Posterior vena cava (tissue), 2 donors: Measurements from ENCODE around the gene TP53BP2. TPM values are rescaled to one million over a fixed set of nuclear protein-coding genes. Genes with fewer than 3 reads are reported as not detected.
"Not testable (repeated sequence)": the region's sequence is repeated elsewhere in the genome, so short reads cannot be mapped to it uniquely, and the experiment has no call there.

Experiments used
- DNase-seq: peaks from one replicate; pipeline ENCODE4 v3.0.0-alpha.2; 2020; ENCODE audit warnings: low spot score
- intact Hi-C, 2 donors: fragments of 100-400 bp; cut with DNase I; formaldehyde crosslinking; loops; one replicate each; pipeline versions ENCODE4 v1.14.1 to v1.14.2; 2022 to 2023
- total RNA-seq, 2 donors: library from RNA; stranded (reverse); fragmentation: NEBNext Ultra II Directional; extraction: Animal tissue kit (Norgen Biotek cat#: 25700); gene quantifications; one replicate each; pipeline ENCODE4 v1.2.1, GENCODE V29; 2021
- donor health status: DM: yes; HTN: yes; CAD: no.
- donor health status: DM: yes; HTN: yes; CAD: no.

Gene TP53BP2
- total RNA-seq, 2 donors from 2014 or later, result 39.6 to 54.4 TPM

DNA sequence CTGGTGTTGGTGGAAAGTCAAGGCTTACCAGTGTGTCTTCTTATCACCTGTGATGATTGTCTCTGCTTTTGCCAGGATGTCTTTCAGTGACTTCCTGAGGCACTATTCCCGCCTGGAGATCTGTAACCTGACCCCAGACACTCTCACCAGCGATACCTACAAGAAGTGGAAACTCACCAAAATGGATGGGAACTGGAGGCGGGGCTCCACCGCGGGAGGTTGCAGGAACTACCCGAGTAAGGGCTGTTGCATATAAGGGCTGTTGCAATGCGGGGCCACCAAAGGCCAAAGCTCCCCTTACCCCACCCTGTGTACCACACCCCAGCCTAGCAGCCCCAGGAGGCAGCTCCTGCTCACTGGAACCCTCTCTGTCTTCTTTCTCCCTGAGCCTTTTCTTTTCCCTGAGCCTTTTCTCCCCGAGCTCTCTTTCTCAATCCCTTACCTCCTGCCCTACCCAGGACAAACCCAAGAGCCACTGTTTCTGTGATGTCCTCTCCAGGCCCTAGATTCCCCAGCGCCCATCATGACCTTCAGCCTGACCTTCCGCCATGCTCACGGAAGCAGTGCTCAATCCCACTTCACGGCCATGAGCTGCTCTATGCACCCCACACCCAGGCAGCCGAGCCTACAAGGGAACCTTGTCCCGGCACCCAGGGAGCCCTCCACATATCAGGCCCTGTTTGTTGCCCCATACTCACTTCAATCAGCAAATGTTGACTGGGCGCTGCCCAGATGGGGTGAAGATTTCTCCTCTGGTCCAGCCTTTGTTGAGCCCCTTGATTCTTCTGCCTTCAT, 92.8 kb downstream of the TP53BP2 start:
- DNase-seq, result peak; percentile 75
- intact Hi-C loops, result loop anchor here in 1 of 2 donors (5.0 kb wide), 1 partner anchor 56 kb away; no protein-coding TSS in a partner anchor

DNA sequence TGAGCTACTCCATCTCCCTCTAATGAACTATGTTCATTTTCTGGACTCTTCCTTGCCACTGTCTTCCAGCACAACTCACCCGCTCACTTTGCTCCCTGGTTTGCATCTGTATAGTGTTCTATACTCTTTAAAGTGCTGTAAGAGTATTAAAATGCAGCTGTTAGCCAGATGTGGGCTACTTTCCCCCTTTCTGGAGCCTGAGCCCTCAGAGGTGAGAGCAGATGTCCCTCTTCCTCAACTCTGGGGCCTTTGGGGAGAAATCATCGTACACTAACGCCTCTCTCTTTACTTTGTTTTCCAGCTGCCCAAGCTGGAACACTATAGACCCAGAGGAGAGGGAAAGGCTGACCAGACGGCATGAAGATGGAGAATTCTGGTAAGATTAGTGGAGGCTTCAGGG, 94.1 kb downstream of the TP53BP2 start:
- intact Hi-C loops, result loop anchor here in 1 of 2 donors (5.0 kb wide), 1 partner anchor 54 kb away; no protein-coding TSS in a partner anchor
- no peak for DNase-seq

DNA sequence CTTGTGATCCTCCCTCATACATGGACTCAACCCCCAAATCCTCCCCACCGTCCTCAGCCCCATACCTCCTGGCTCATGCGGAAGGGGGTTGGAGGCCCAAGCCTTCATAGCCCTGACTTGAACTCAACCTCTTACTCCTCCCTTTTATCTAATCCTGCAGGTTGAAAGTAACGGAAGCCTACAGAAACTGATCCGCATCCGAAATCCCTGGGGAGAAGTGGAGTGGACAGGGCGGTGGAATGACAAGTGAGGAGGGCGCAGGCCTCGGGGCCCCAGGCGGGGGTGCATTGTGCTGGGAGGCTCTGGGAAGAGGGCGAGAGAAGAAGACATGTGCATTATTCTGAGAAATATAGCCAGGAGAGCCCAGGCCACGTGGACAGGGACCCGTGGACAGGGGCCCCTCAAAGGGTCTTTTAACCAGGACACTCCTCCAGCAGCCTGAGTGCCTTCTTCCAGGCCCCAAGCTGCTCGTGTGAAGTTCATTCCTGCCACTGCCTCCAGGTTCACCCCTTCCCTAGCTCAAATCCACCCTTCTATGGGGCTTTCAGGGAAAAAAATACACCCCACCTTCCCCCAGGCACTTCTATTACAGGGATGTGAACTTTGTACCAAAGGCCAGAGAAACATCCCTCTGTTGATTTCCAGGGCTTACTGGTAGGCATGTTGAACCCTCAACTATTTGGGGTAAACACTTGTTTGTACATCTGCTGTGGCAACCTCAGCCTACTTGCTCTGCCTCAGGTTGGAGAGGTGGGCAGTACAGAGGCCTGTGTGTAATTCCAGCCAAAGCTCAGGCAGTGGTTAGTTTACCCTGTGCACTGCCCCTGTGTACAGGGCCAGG, 94.8 kb downstream of the TP53BP2 start:
- intact Hi-C loops, result loop anchor here in 1 of 2 donors (5.0 kb wide), 1 partner anchor 54 kb away; no protein-coding TSS in a partner anchor
- DNase-seq, result peak; percentile 56

DNA sequence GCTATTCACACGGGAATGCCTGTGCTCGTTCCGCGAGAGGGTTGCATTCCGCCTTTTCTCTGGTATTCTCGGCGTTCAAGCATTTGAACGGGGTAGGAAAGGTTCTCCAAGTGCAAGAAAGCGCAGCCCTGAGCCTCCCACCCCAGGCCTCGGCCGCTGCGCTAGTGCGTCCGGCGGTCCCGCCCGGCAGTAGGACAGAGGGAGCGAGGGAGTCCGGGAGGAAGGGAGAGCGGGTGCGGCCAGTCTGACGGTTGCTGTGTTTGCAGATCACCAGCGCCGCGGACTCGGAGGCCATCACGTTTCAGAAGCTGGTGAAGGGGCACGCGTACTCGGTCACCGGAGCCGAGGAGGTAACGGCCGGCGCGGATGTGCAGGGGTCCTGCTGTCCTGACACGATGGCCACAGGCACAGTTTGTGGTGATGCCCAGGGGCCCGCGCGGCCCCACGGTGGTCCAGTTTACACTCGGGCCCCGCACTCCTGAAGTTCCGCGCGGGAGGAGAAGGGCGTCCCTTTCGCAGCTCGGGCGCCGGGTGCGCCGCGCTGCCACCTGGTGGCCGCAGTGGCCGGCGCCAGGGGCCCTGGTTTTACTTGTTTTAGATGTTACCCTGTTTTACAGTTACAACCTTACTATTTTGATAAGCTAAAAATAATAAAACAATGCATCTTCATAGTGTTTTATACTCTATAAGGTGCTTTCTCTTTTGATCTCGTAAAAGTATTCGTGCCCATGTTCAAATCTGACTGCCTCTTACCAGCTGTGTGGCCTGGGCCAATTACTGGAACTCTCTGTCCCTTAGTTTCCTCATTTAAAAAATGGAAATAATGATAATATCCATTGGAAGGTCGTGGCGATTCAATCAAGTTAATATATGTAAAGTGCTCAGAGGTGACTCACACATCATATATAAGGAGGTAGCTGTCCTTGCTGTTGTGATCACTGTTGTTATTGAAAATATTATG, 96.7 kb downstream of the TP53BP2 start:
- DNase-seq, result peak; percentile 92
- intact Hi-C loops, result loop anchor here in 1 of 2 donors (2.0 to 5.0 kb wide), 2 partner anchors 37 to 50 kb away; partner anchors contain the start of gene CAPN2

DNA sequence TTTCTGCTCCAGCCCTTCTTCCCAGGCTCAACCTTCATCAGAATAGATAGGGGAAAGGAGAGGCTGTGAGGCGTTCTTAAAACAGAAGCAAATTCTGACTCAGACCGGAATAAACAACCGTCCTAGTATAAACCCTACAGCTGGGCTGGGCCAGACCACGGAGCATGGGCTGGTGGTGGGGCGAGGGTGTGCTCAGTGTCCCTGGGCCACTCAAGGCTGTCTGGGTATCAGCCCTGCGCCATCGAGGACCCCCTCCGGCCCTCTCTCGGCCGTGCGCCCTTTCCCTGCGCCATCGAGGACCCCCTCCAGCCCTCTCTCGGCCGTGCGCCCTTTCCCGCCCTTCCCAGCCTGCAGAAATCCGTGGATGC, 97.4 kb downstream of the TP53BP2 start:
- DNase-seq, result no peak
- intact Hi-C loops, result loop anchor here in 1 of 2 donors (2.0 to 5.0 kb wide), 2 partner anchors 36 to 50 kb away; partner anchors contain the start of gene CAPN2

DNA sequence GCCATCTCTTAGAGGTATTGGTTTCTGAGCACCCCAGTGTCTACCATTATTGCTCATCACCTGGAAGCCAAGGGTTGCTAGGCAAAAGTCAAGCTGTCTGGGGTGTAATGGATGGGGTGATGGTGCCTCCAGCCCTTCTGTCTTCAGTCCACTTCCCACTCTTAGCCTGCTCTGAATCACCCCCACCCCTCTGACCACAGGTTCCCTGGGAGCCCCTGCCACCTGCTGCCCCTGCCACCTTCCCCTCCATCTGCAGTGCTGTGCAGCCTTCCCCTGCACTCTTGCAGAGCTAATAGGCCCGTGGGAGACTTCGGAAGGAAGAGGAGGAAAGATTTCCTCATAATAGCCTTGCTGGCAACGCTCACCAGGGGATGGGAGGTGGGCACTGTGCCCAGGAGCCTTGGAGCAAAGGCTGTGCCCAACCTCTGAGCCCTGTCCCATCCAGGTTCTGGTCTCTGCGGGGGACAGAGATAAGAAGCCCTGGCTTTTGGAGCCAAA, 97.9 kb downstream of the TP53BP2 start:
- intact Hi-C loops, result loop anchor here in 1 of 2 donors (2.0 to 5.0 kb wide), 2 partner anchors 36 to 49 kb away; partner anchors contain the start of gene CAPN2
- peak; percentile 67 for DNase-seq

DNA sequence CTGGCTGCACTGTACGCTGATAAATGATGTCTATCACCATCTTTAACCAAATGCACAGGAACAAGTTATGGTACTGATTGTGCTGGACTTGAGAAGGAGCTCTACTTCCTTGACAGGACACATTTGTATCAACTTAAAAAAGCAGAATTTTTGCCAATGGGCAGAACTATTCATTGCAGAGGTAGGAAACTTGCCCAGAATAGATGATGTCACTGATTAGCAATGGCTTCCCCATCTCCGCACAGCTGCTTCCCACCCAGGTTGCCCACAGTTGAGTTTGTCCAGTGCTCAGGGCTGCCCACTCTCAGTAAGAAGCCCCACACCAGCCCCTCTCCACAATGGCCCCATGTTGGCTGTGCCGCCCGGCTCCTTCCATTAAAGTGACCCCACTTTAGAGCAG, 100.0 kb downstream of the TP53BP2 start:
- DNase-seq, result no peak
- intact Hi-C loops, result loop anchor here in 1 of 2 donors (5.0 kb wide), 1 partner anchor 33 kb away; the partner anchor contains the start of gene CAPN2

DNA sequence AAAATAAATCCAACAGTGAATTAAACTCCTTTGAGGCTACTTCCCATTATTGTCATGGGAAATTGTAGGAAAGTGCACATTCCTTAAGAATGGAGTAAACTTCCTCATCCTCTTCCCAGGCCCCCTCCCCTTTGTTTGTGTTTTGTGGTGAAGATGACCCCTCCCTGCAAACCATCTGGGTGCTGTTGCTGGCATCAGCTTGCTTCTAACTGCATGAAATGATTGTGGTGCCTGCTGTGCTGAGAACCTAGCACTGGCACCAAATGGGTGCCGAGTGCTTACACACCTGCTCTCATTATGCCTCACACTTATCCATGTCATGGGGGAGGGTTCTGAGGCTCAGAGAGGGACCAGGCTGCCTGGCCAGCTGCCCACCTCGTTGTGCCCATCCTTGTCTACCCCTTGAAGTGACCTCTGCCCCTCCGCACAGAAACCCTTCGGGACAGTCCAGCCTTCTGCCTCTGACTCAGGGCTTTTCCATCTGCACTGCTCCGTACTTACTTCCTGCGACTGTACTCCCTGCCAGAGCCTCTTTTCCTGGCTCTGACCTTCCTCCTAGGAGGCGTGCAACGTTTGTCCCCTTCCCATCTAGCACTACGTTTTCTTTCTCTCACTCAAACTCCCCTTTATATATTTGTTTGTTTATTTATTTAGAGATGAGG, 102.8 kb downstream of the TP53BP2 start:
- intact Hi-C loops, result no loop called here
- peak; percentile 48 for DNase-seq

DNA sequence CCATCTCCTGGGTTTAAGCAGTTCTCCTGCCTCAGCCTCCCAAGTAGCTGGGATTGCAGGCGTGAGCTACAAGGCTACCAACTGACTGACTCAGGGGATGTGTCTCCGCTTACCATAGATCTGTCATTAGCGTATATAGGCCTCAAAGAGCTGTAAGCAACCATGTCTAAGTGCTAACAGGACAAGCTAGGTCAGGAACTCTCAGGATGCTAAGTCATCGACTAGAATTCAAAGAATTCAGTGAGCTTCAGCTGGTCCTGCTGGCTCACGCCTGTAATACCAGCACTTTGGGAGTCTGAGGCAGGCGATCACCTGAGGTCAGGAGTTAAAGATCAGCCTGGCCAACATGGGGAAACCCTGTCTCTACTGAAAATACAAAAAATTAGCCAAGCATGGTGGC, 103.9 kb downstream of the TP53BP2 start:
- DNase-seq, result no peak
- intact Hi-C loops, result no loop called here

DNA sequence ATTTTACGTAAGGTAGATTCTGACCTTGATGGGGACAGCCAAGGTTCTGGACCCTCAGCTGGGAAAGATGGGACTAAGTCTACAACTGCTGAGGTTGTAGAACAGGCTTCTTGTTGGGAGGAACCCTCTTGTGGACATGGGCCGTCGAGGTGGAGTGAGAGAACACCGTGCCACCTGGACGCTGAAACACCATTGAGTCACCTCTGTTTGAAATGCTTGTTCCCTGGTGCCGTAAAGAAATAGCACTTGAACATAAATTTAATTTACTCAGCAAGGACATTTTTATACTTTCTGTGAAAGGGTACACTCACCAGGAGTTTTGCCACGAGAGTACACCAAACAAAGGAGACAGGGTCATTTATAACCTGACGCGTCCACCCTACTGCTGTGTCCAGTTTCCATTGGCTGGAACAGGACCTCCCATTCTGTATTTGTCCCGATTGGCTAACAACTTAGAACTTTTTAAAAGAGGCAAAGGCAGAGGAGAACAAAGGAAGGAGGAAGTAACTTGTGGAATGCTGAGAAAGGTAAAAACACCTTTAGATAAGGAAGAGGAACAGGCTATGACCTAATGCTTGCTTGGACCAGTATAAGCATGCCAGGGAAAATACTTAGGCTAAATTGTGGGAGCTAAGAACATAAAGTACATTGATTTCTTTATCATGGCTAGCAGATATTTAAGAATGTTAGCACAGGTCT, 105.6 kb downstream of the TP53BP2 start:
- intact Hi-C loops, result not testable (repeated sequence)

DNA sequence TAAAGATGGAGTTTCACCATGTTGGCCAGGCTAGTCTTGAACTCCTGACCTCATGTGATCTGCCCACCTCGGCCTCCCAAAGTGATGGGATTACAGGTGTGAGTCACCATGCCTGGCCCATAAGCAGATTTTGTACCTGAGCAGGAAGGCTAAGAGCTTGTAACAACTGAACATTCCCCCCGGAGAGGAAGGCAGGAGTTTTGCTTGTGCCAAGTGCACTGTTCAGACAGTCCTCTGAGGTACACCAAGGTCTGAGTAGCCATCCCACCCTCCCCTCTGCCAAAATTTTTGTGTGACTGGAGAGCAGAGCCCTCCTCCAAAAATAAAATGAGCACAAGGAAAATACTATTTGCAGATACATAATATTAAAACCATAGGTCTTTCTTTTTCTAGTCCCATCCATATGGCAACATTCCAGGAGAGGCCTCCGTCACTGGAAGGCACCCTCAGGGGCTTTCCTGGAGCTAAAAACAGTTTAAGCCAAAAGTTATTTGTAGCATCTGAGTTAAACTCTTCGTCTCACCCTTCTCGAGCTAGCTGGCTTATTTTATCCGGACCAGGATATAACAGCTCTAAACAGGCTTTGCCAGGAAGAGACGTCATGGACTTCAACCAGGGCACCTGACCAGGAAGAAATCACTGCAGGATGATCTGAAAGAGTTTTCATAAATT, 106.2 kb downstream of the TP53BP2 start:
- intact Hi-C loops, result no loop called here
- DNase-seq, result peak; percentile 34

More for the DNA sequence above, 105.6 kb downstream of the TP53BP2 start:
- DNase-seq, result not testable (repeated sequence)

DNA sequence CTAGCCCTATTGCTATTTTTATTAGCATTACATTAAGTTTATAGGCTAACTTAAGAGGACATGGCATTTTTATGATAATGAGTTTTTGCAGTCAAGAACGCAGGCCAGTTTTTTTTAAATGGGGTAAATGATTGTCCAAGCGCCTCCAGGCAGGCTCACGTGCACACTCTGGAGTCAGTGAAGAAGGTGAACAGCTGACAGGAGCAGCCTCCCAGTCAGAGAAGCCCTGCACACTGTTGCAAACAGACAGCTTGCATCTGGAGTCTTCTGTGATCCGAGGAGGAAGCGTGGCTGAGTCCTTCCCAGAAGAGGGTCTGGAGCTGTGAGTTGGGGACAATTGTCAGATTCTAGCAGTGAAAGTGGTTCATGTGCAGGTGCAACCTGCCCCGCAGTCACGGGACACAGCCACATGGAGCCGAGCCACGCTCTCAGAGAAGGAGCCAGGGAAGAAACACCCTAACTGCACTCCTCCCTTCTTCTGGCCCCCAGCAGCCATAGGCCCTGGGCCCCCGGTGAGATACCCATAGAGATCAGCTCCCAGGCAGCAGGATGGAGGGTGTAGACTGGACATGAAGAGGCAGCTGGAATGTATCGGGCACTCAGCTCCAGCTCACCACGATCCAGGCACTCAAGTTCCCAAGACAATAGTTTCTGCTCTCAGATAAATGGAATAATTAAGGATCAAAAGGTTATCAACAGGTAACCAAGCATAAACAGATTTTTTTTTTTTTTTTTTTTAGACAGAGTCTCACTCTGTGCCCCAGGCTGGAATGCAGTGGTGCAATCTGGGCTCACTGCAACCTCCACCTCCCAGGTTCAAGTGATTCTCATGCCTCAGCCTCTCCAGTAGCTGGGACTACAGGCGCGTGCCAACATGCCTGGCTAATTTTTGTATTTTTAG, 107.0 kb downstream of the TP53BP2 start:
- intact Hi-C loops, result no loop called here
- DNase-seq, result peak; percentile 56

DNA sequence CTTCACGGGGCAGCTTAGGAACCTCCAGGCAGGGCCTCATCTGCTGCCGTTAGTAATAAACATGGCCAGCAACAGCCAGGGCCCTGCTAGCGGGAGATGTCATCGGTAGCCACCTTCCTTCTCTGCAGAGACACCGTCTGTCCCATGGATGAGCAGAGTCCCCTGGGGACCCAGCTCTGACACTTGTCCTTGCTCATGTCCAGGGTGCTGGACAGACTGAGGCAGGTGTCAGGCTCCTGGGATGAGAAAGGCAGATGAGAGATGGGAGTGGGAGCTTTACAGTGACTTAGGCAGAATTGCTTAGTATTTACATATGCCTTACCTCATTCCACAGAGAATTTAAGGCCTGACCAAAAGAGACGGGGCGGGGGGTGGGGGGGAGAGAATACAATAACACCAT, 108.4 kb downstream of the TP53BP2 start:
- intact Hi-C loops, result no loop called here
- peak; percentile 68 for DNase-seq

DNA sequence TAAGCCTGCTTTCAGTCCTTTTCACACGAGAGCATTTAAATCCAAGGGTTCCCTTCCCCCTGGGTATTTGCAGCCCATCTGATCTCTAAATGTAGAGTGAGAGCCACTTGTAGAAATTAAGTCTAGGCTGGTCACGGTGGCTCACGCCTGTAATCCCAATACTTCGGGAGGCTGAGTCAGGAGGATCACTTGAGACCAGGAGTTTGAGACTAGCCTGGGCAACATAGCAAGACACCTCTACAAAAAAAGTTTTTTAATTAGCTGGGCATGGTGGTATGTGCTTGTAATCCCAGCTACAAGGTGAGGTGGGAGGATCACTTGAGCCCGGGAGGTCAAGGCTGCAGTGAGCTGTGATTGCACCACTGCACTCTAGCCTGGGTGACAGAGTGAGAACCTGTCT, 109.1 kb downstream of the TP53BP2 start:
- intact Hi-C loops, DNase-seq: not testable (repeated sequence)

DNA sequence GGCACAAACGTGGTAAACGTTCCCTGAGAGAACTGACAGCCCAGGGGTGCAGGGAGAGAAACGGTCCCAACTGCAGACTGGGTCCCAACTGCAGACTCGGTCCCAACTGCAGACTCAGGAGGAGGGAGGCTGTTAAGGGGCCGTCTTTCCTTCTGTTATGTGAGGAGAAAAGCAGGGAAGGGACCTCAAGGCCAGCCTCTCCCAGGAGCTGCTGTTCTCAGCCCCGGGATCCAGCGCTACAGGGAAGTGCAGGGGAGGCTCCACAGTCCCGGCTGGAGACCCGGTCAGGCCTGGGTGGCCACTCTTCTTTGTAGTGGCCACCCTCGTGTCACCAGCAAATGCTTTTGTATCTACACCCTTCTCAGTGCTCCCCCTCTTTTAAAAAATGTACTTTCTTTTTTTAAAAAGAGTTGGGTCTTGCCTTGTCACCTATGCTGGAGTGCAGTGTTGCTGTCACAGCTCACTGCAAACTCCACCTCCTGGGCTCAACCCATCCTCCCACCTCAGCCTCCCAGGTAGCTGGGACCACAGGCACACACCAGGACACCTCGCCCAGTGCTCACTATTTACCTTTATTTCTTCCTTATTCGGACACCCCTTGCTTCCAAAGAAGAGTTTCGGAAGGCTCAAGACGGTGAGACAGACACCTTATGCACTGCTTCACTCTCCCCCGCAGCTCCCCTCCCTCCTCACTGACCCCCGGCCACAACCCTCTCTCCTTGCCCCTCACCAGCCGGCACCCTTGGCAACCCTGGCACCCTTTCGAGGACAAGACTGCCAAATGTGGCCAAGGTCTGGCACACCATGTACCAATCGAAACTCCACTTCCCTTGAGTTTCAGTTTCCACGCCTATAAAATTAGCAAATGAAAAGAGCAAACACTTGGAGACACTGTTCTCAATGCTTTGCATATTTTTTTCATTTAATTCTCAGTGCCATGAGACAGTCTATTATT, 111.6 kb downstream of the TP53BP2 start:
- intact Hi-C loops, result no loop called here
- peak; percentile 49 for DNase-seq
